IMR-90 (cell line): Measurements from ENCODE around the gene ITFG1. TPM values are rescaled to one million over a fixed set of nuclear protein-coding genes. Genes with fewer than 3 reads are reported as not detected.

Experiments
- ATAC-seq: fragments of 200-7000 bp; cut with Tn5 transposase; 2 replicates; pipeline ENCODE4 v1.9.1; 2020; ENCODE audit warnings: low read depth, mild to moderate bottlenecking, moderate library complexity
- BruUV-seq: library from RNA; stranded (reverse); fragments of 400-500 nt; replicated peaks from 2 replicates; lab custom pipeline; 2021; lab: Mats Ljungman, UMichigan
- CTCF ChIA-PET: fragments of 300-600 bp; formaldehyde crosslinking; extraction: SDS; loops from one replicate; lab custom pipeline; 2021; ENCODE audit warnings: antibody characterized with exemption; lab: Yijun Ruan, JAX
- POLR2A ChIA-PET: fragments of 300-600 bp; sonication (Branson Sonifier 250); formaldehyde crosslinking; loops from one replicate; lab custom pipeline; 2022; ENCODE audit warnings: antibody characterized with exemption; ENCODE audit not compliant: unreplicated experiment; lab: Charles Lee
- DNase-seq: peaks from one replicate; pipeline ENCODE4 v3.0.0; 2013
- H2AFZ ChIP-seq: replicated peaks from 2 replicates; pipeline ENCODE3; 2013; ENCODE audit warnings: low read length, mild to moderate bottlenecking; ENCODE audit not compliant: poor library complexity
- H2AK5ac ChIP-seq: 2 replicates; pipeline ENCODE4 v1.6.1; 2013; ENCODE audit warnings: low read depth, low read length, inconsistent platforms
- H2AK9ac ChIP-seq: replicated peaks from 2 replicates; pipeline ENCODE3; 2013; ENCODE audit warnings: mild to moderate bottlenecking, low read depth, low read length, moderate library complexity; ENCODE audit not compliant: poor library complexity
- H2BK120ac ChIP-seq: 2 replicates; pipeline ENCODE4 v1.6.1; 2013; ENCODE audit warnings: low read depth, low read length, inconsistent platforms
- H2BK15ac ChIP-seq: 3 replicates; pipeline ENCODE4 v1.6.1; 2013; ENCODE audit warnings: low read depth, low read length, inconsistent platforms
- H2BK20ac ChIP-seq: 2 replicates; pipeline ENCODE4 v1.6.1; 2013; ENCODE audit warnings: low read depth, mild to moderate bottlenecking, inconsistent platforms, low read length, moderate library complexity
- H2BK5ac ChIP-seq: 2 replicates; pipeline ENCODE4 v1.6.1; 2013; ENCODE audit warnings: mild to moderate bottlenecking, low read depth, low read length, inconsistent platforms; ENCODE audit not compliant: poor library complexity, severe bottlenecking
- H3K14ac ChIP-seq: replicated peaks from 2 replicates; pipeline ENCODE4 v1.6.1; 2013; ENCODE audit warnings: low read depth, low read length, inconsistent platforms
- H3K18ac ChIP-seq: 2 replicates; pipeline ENCODE4 v1.6.1; 2013; ENCODE audit warnings: low read depth, low read length, control low read depth
- H3K23ac ChIP-seq: 2 replicates; pipeline ENCODE4 v1.6.1; 2013; ENCODE audit warnings: low read depth, low read length, inconsistent platforms
- H3K27ac ChIP-seq: 2 replicates; pipeline ENCODE4 v1.5.1; 2013; ENCODE audit warnings: mild to moderate bottlenecking, control low read depth, low read length; ENCODE audit not compliant: insufficient read depth
- H3K27me3 ChIP-seq: 2 replicates; pipeline ENCODE4 v1.6.1; 2013; ENCODE audit warnings: low read length; ENCODE audit not compliant: control insufficient read depth, insufficient read depth
- H3K36me3 ChIP-seq: 2 replicates; pipeline ENCODE4 v1.6.1; 2013; ENCODE audit warnings: low read length, mixed read lengths; ENCODE audit not compliant: control insufficient read depth, insufficient read depth
- H3K4ac ChIP-seq: 2 replicates; pipeline ENCODE4 v1.6.1; 2013; ENCODE audit warnings: low read depth, low read length, inconsistent platforms
- H3K4me1 ChIP-seq: 2 replicates; pipeline ENCODE4 v1.6.1; 2013; ENCODE audit warnings: low read length, mixed read lengths; ENCODE audit not compliant: control insufficient read depth, insufficient read depth
- H3K4me2 ChIP-seq: 2 replicates; pipeline ENCODE4 v1.6.1; 2013; ENCODE audit warnings: low read depth, mild to moderate bottlenecking, control low read depth, low read length, moderate library complexity
- H3K4me3 ChIP-seq: 2 replicates; pipeline ENCODE4 v1.5.1; 2013; ENCODE audit warnings: low read depth, mild to moderate bottlenecking, control low read depth, low read length, moderate library complexity; ENCODE audit not compliant: insufficient read depth
- H3K56ac ChIP-seq: 2 replicates; pipeline ENCODE4 v1.6.1; 2013; ENCODE audit warnings: low read length, inconsistent platforms; ENCODE audit not compliant: insufficient read depth; ENCODE audit errors: extremely low read depth
- H3K79me1 ChIP-seq, 2 experiments: 2 replicates each; pipeline ENCODE4 v1.6.1; 2013; ENCODE audit warnings: low read length in 2 of 2, inconsistent platforms in 1 of 2, low read depth in 1 of 2
- H3K9ac ChIP-seq: 2 replicates; pipeline ENCODE4 v1.6.1; 2013; ENCODE audit warnings: low read depth, low read length, control low read depth
- H3K9me1 ChIP-seq: 2 replicates; pipeline ENCODE4 v1.6.1; 2013; ENCODE audit warnings: low read length, inconsistent platforms; ENCODE audit not compliant: insufficient read depth
- H3K9me3 ChIP-seq: 2 replicates; pipeline ENCODE4 v1.6.1; 2013; ENCODE audit warnings: low read length; ENCODE audit not compliant: control insufficient read depth, insufficient read depth
- H4K20me1 ChIP-seq: 2 replicates; pipeline ENCODE4 v1.6.1; 2013; ENCODE audit warnings: low read length, inconsistent platforms; ENCODE audit not compliant: insufficient read depth
- H4K5ac ChIP-seq: 2 replicates; pipeline ENCODE4 v1.6.1; 2013; ENCODE audit warnings: mild to moderate bottlenecking, low read depth, low read length, control low read depth
- H4K8ac ChIP-seq, 2 experiments: 2 replicates each; pipeline ENCODE4 v1.6.1; 2013; ENCODE audit warnings: low read depth in 2 of 2, low read length in 2 of 2, control low read depth in 1 of 2, inconsistent platforms in 1 of 2
- H4K91ac ChIP-seq: 2 replicates; pipeline ENCODE4 v1.6.1; 2013; ENCODE audit warnings: low read depth, low read length, inconsistent platforms; ENCODE audit not compliant: insufficient read depth
- CHD1 ChIP-seq: IDR thresholded peaks from 2 replicates; pipeline ENCODE4 v1.6.1; 2012; ENCODE audit warnings: low read depth, low read length, improper control_type of control experiment
- FOS ChIP-seq: fragments of 150-350 bp; IDR thresholded peaks from 2 replicates; pipeline ENCODE4 v1.6.1; 2016; ENCODE audit warnings: low read depth, low read length
- MAFK ChIP-seq: IDR thresholded peaks from 2 replicates; pipeline ENCODE4 v1.6.1; 2012; ENCODE audit warnings: low read depth, low read length, improper control_type of control experiment
- MAZ ChIP-seq: IDR thresholded peaks from 2 replicates; pipeline ENCODE4 v1.6.1; 2012; ENCODE audit warnings: low read depth, mild to moderate bottlenecking, low read length, improper control_type of control experiment, moderate library complexity, borderline replicate concordance
- MXI1 ChIP-seq: IDR thresholded peaks from 2 replicates; pipeline ENCODE4 v1.6.1; 2012; ENCODE audit warnings: low read depth, mild to moderate bottlenecking, low read length, moderate library complexity, borderline replicate concordance
- RAD21 ChIP-seq: IDR thresholded peaks from 2 replicates; pipeline ENCODE4 v1.6.1; 2012; ENCODE audit warnings: low read length, improper control_type of control experiment
- RFX5 ChIP-seq: IDR thresholded peaks from 2 replicates; pipeline ENCODE4 v1.8.0; 2012; ENCODE audit warnings: low read depth, mild to moderate bottlenecking, low read length, moderate library complexity
- SMC3 ChIP-seq: fragments of 150-350 bp; IDR thresholded peaks from 2 replicates; pipeline ENCODE4 v1.6.1; 2016; ENCODE audit warnings: low read depth, mild to moderate bottlenecking, antibody characterized with exemption, low read length, moderate library complexity
- USF2 ChIP-seq: fragments of 150-350 bp; IDR thresholded peaks from 2 replicates; pipeline ENCODE4 v1.6.1; 2017; ENCODE audit warnings: mild to moderate bottlenecking, antibody characterized with exemption, low read length, low read depth
- WGBS, 2 experiments: methylation state at CpG; one replicate each; pipeline versions ENCODE4 v1.1.5 to v1.1.7; 2013; ENCODE audit warnings: missing lambda C conversion rate in 2 of 2; ENCODE audit not compliant: insufficient read length in 1 of 2; ENCODE audit errors: extremely low coverage in 2 of 2; 5-methylcytosine and 5-hydroxymethylcytosine counted together
- dilution Hi-C: fragments of 300-500 bp; cut with HindIII; formaldehyde crosslinking; loops from one replicate; pipeline ENCODE4 v1.14.3; 2018; ENCODE audit warnings: low sequenced_read_pairs; ENCODE audit not compliant: unreplicated experiment
- in situ Hi-C: fragments of 300-500 bp; cut with MboI; formaldehyde crosslinking; loops from 3 replicates; pipeline ENCODE4 v1.14.3; 2019; ENCODE audit warnings: low sequenced_read_pairs, inconsistent platforms, mixed read lengths
- intact Hi-C: fragments of 100-400 bp; cut with micrococcal nuclease; formaldehyde crosslinking; loops from 2 replicates; pipeline ENCODE4 v1.10.0; 2022
- polyA plus RNA-seq, 3 experiments: library from polyadenylated mRNA; depleted of rRNA; stranded (reverse); fragments of >200 nt; gene quantifications; 2 replicates each; pipeline ENCODE4 v1.2.3, GENCODE V29; 2012; ENCODE audit warnings: low replicate concordance in 1 of 3
- total RNA-seq: library from RNA; depleted of rRNA; stranded (reverse); fragments of >200 nt; gene quantifications from 2 replicates; pipeline ENCODE4 v1.2.3, GENCODE V29; 2012

Gene ITFG1
- total and polyA plus RNA-seq, 2 of the 4 experiments (the other 2 are of a cell fraction) = 54.3 to 60.4 TPM

- Histone ChIP-seq H3K9ac (no peak overlapping the region), H3K36me3 (no peaks in the 10 kb centered on the region), H4K20me1 (no peaks in the 10 kb centered on the region; the same call in 1 of the 2 replicates), H4K8ac (no peak overlapping the region), H3K23ac (no peak overlapping the region), H3K4me1 (peaks cover 3% of the 10 kb centered on the region; the same call in 1 of the 2 replicates), H2BK120ac (no peak overlapping the region), H3K18ac (no peak overlapping the region), H3K79me1 (peaks cover 32 to 36% of the 10 kb centered on the region in 2 experiments), H3K9me1 (peaks cover 6% of the 10 kb centered on the region; the same call in 1 of the 2 replicates), H2BK15ac (no peak overlapping the region), H3K4ac (no peak overlapping the region), H3K4me2 (no peak overlapping the region), H3K4me3 (no peak overlapping the region), H4K5ac (no peak overlapping the region), H3K56ac (no peak overlapping the region), H4K91ac (no peak overlapping the region), H3K27me3 (no peaks in the 10 kb centered on the region), H3K27ac (no peak overlapping the region), H2BK5ac (no peak overlapping the region), H3K9me3 (no peaks in the 10 kb centered on the region), H2AK5ac (no peak overlapping the region), H2BK20ac (no peak overlapping the region), H2AK9ac (no peak overlapping the region), H3K14ac (no peak overlapping the region), H2AFZ (no peak overlapping the region)
- ATAC-seq (no peak), DNase-seq (no peak)
- BruUV-seq = no TSS peak
- dilution Hi-C loops = no loop called here
- POLR2A ChIA-PET = no interaction called here
- TF ChIP-seq MAZ = no peak
- TF ChIP-seq USF2 = no peak
- TF ChIP-seq RFX5 = no peak
- no peak for TF ChIP-seq RAD21
- no peak for TF ChIP-seq FOS
- no peak for TF ChIP-seq CHD1
- no peak for TF ChIP-seq SMC3
- no peak for TF ChIP-seq MXI1
- no peak for TF ChIP-seq MAFK
- intact Hi-C loops = no loop called here
- no CpG with 5 or more reads among the region's 3 CpGs for WGBS, 2 experiments
- CTCF ChIA-PET = interaction anchor here (1.0 kb wide), 1 partner anchor 27 kb away, joined by 3 read pairs; no protein-coding TSS in a partner anchor
- in situ Hi-C loops = no loop called here
Measured at GRCh38 chr16:47480410-47480809, 19.5 kb upstream of the ITFG1 start.
